Posterior cingulate gyrus (tissue), 11 donors: ENCODE data around the gene AGAP4.
"Not testable (repeated sequence)": the region's sequence is repeated elsewhere in the genome, so short reads cannot be mapped to it uniquely, and the experiment has no call there.

Experiments used
- DNase-seq, 10 donors: peaks; one replicate each; pipeline versions ENCODE4 v3.0.0 to v3.0.0-alpha.2; 2020 to 2021; ENCODE audit warnings: mixed read lengths in 3 of 10
- intact Hi-C: fragments of 100-400 bp; cut with DNase I; formaldehyde crosslinking; loops from one replicate; pipeline ENCODE4 v1.15.1; 2023

AGAP4 gene

GRCh38 chr10:45794761-45795160, 52.5 kb downstream of the AGAP4 start:
- intact Hi-C loops, DNase-seq: not testable (repeated sequence)

GRCh38 chr10:45790694-45791426, 56.4 kb downstream of the AGAP4 start:
- DNase-seq, intact Hi-C loops: not testable (repeated sequence)

- DNase-seq: peak in 2 of 10 donors; percentile 56 to 62
- intact Hi-C loops: not testable (repeated sequence)
Measured at GRCh38 chr10:45789991-45790390, 57.3 kb downstream of the AGAP4 start.

GRCh38 chr10:45787212-45787741, 60.0 kb downstream of the AGAP4 start:
- intact Hi-C loops, DNase-seq: not testable (repeated sequence)

GRCh38 chr10:45786217-45786616, 61.1 kb downstream of the AGAP4 start:
- DNase-seq, intact Hi-C loops: not testable (repeated sequence)
